Activated T-helper 1 cell treated with Interleukin-2 at 50 U/mL for 16 hours (primary cell): ENCODE data around the gene SOHLH1.
"Not testable (repeated sequence)": the region's sequence is repeated elsewhere in the genome, so short reads cannot be mapped to it uniquely, and the experiment has no call there.

Source experiments
- DNase-seq: peaks from one replicate; pipeline ENCODE4 v3.0.0-alpha.2; 2020; ENCODE audit warnings: low read depth

Gene SOHLH1

GRCh38 chr9:135678236-135679017 is 20.9 kb downstream of the SOHLH1 start:
- DNase-seq, result no peak

DNA sequence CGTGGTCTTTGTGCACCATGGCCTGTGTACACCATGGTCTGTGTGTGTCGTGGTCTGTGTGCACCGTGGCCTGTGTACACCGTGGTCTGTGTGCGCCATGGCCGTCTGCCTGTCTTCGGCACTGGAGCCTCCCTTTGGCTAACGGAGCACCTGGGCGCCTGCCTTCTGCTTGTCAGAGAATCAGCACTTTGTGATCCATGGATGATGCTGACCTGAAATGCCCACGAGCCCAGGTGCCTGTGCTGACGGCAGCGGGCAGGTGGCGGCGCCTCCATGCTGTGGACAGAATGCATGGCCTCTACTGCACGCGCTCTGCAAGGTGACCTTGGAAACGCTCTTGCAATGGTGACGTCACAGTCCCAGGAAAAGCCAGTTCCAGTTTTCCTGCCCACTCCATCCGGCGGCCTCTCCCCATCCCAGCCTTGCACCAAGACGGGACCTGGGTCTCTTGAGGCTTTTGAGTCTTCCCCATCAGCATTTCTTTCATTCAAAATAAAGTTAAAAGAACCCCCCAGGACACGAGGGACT is 21.6 kb downstream of the SOHLH1 start:
- no peak for DNase-seq

DNA sequence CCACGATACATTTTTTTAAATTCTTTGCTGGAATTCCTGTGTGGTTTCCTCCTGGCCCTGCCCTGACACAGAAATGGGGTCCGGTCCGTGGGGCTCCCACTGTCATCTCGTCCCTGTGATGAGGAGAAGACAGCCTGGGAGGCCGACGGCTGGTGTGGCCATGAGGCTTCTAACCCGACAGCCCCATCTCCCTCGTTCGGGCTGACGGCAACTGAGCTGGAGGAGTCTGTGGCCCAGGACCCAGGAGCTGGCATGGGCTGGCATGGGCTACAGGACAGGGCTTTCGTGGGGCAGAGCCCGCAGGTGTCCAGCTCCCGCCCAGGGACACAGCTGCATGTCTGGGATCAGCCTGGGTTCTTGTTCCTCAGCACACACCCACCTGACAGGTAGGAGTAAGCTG is 22.4 kb downstream of the SOHLH1 start:
- no peak for DNase-seq

DNA sequence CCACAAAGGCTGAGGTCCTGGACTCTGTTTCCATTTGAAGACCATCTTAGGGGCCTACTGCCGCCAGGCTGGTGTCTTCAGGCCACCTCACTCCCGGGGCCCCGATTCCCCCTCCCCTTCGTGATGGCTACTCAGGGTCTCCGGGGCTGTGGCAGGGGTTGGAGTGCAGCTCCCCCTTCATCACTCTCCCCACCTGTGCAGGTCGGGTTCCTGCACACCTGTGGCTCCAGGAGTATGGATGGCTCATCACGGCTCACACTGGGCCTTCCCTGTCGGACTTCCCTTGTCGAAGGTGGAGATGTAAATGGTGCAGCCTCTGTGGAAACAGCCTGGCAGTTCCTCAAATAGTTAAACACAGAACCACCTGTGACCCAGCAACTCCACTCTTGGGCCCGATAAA is 24.3 kb downstream of the SOHLH1 start:
- no peak for DNase-seq

GRCh38 chr9:135673941-135674340 is 25.3 kb downstream of the SOHLH1 start:
- DNase-seq, result no peak

DNA sequence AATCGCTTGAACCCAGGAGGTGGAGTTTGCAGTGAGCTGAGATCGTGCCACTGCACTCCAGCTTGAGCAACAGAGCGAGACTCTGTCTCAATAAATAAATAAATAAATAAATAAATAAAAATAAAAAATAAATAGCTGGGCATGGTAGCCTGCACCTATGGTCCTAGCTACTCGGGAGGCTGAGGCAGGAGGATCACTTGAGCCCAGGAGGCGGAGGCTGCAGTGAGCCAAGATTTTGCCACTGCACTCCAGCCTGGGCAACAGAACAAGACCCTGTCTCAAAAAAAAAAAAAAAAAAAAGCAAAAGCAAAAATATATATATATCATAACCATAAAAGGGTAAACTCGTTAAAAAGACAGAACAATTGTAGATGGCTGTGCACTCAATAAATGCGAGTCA is 26.5 kb downstream of the SOHLH1 start:
- DNase-seq, result not testable (repeated sequence)

- DNase-seq, result no peak
These were observed 27.7 kb downstream of the SOHLH1 start for GRCh38 chr9:135671591-135672041.

- no peak for DNase-seq
These were observed 28.3 kb downstream of the SOHLH1 start for GRCh38 chr9:135670721-135671590.

- no peak for DNase-seq
These were observed 29.5 kb downstream of the SOHLH1 start for GRCh38 chr9:135669616-135670285.

GRCh38 chr9:135669018-135669417 is 30.3 kb downstream of the SOHLH1 start:
- not testable (repeated sequence) for DNase-seq

DNA sequence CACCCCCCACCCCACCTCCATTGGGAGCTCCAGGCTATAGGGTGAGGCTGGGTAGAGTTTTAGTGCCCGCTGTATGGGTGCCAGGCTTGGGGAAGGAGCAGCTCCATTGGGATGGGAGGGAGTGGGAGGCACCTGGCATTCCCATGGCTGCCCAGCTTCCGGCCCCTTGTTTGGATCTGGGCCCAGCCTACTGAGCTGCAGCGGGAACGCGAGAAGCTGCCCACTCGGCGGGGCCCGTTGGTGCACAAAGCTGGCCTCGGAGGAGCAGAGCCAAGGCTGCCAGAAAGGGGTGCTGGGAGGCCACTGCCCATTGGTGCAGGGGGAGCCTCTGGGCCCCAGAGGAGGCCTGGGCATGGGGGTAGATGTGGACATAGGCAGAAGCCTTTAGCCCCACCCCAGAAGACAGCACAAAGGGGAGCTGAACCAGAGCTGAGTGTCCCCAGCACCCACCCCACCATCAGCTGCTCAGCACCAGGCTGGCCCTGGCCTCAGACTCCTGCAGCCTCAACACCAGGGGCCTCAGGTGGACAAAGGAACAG is 31.7 kb downstream of the SOHLH1 start:
- no peak for DNase-seq

GRCh38 chr9:135666534-135667462 is 32.5 kb downstream of the SOHLH1 start:
- no peak for DNase-seq

GRCh38 chr9:135665795-135666189 is 33.5 kb downstream of the SOHLH1 start:
- no peak for DNase-seq

DNA sequence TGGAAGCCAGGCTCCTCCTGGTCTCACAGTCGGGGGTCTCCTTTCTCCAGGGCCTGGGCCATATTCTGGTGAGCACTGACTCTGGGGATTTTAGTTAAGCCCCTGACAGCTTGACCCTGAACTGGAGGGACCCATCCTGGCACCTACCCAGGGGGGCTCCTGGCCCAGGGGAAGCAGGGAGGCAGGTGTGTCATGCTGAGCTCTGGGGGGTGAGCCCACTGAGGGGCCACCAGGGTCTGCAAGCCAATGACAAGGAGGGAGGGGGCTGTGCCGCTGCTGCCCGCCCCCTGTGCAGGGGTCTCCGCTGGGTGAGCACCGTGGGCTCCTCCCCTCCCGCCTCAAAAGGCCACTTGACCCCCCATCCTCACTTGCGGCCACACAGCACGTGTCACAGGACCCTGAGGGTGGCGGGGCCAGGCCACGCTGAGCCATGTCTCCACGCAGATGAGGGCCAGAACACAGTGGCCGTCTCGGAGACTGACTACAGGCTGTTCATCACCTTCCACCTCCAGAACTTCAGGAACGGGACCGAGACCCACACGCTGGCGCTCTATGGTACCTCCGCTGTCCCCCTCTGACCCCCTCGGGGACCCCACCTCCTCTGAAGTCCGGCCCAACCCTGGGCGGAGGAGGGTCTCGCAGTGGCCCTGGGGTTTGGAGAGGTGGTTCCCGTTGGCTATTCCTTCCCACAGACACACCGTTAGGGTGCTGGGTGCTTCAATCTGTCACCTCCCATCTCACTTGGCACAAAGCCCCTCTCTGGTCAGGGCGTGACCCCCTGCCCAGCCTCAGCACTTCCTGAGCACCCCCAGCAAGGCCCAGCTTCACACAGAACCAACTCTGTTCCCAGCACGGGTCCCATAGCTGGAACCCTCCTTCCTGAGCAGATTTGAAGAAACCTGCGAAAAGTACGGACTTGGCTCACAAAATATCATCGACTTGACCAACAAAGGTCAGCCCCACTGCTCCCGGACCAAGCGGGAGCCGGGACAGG is 34.2 kb downstream of the SOHLH1 start:
- DNase-seq, result no peak

DNA sequence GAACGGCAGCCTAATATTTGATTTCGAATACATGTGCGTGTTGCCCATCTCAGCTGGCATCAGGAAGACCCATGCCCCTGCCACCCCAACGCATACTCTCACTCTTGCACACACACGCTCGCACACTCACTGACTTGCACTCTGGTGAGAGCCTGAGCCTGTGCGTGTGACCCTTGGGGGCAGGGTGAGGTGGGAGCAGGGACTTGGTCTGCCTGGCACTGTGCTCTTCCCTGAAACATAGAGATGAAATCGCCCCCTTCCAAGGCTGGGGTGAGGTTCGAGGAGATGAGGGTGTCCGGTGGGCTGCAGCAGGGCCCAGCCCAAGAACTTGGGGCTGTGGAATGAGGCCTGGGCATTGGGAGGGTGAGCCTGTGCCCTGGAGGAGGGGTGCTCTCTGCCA is 35.0 kb downstream of the SOHLH1 start:
- DNase-seq, result no peak

- no peak for DNase-seq
These were observed 35.4 kb downstream of the SOHLH1 start for GRCh38 chr9:135663857-135664256.

DNA sequence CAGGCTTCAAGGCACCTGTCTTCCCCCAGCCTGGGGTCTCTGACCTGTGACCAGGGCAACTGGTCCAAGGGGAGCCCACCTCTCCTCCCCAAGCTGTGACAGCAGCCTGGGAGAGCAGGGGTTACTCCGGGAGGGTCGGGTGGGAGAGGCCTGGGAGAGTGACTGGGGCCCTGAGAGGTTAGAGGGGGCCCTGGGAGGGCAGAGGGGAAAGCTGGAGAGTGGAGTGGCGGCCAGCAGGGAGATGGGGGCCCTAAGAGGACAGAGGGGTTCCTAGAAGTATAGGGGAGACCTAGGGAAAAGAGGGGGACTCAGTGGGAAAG is 35.9 kb downstream of the SOHLH1 start:
- no peak for DNase-seq

- DNase-seq, result no peak
These were observed 36.4 kb downstream of the SOHLH1 start, which contains the start of gene LCN9 for GRCh38 chr9:135662758-135663450. Gene LCN9, plus strand, starts transcription at chr9:135663309. Its CDS starts 13 bp downstream, at chr9:135663322.
